ENCODE results near the gene TMEM141.
"Not testable (repeated sequence)": the region's sequence is repeated elsewhere in the genome, so short reads cannot be mapped to it uniquely, and the experiment has no call there.

TMEM141 gene

DNA sequence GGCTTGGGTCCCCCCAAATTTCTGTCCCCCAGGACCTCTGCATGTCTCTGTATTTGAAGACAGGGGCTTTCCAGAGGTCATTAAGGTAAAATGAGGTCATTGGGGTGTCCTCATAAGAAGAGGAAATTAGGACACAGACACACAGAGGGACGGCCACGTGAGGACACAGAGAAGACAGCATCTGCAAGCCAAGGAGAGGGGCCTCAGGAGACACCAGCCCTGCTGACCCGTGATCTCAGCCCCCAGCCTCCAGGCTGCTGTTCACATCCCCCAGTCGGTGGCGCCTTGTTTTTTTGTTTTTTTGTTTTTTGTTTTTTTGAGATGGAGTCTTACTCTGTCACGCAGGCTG lies 3.8 kb downstream of the TMEM141 start:
- DNase-seq (ENCODE audit: insufficient read length, low spot score) = no peak
- no peak for FAIRE-seq
- no peak for TF ChIP-seq POU2F2 (IDR thresholded peaks at IDR 0.05; ENCODE audit: low read depth, low read length)
- TF ChIP-seq POLR2AphosphoS5 (IDR thresholded peaks at IDR 0.05; ENCODE audit: low read depth, low read length) = no peak
- TF ChIP-seq PAX5 (IDR thresholded peaks at IDR 0.05; ENCODE audit: insufficient read depth, low read length, severe bottlenecking) = no peak
- TF ChIP-seq TAF1 (IDR thresholded peaks at IDR 0.05; ENCODE audit: low read depth, low read length) = no peak
- TF ChIP-seq POLR2A (IDR thresholded peaks at IDR 0.05; ENCODE audit: low read depth, low read length) = no peak
- no peak for TF ChIP-seq SPI1 (IDR thresholded peaks at IDR 0.05; ENCODE audit: low read depth, low read length)

DNA sequence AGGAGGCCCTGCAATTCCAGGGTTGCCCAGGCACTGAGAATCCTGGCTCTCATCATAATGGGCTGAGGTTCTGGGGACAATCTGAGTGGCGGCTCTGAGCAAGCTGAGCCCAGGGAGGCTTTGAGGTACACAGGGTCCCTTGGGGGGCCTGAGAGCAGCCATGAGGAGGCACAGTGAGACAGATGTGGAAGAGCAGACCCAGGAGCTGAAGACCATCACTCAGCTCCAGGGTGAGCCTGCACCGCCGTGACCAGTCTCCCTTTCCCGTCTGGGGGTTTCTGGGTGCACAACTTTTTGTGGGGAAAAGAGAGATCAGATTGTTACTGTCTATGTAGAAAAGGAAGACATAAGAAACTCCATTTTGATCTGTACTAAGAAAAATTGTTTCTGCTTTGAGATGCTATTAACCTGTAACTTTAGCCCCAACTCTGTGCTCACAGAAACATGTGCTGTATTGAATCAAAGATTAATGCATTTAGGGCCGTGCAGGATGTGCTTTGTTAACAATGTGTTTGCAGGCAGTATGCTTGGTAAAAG lies 5.2 kb downstream of the TMEM141 start, which contains the start of gene CCDC183:
Gene CCDC183 (plus strand): TSS at position 101 of the 537 bp plus-strand sequence. CDS start 60 bp downstream, at position 161.
- FAIRE-seq (no peak), DNase-seq (ENCODE audit: insufficient read length, low spot score) (no peak)
- TF ChIP-seq POU2F2 (IDR thresholded peaks at IDR 0.05; ENCODE audit: low read depth, low read length) = no peak

DNA sequence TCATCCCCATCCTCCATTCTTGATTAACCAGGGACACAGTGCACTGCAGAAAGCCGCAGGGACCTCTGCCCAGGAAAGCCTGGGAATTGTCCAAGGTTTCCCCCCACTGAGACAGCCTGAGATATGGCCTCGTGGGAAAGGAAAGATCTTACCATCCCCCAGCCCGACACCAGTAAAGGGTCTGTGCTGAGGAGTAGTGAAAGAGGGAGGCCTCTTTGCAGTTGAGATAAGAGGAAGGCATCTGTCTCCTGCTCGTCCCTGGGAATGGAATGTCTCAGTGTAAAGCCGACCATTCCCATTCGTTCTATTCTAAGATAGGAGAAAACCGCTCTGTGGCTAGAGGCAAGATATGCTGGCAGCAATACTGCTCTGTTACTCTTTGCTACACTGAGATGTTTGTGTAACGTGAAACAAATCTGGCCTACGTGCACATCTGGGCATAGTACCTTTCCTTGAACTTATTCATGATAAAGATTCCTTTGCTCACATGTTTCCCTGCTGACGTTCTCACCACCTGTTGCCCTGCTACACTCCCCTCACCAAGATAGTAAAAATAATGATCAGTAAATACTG lies 5.7 kb downstream of the TMEM141 start:
- not testable (repeated sequence) for FAIRE-seq; DNase-seq (ENCODE audit: insufficient read length, low spot score)

DNA sequence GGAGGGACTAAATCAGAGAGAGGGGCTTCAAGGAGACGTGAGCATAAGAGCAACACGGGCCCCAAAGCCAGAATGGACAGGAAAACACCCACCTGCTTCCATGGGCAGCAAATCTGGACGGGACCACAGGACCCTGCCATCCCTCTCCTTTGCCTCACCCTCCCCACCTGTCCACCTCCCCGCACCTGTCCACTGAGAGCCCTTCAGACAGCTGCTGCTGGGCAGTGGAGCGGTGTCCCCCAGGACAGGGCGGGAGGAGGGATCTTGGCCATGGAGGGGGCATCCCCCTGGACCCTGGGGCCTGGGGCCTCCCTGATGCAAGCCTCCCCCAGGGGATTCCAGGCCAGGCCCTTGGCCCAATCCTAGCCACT lies 7.5 kb downstream of the TMEM141 start:
- no peak for DNase-seq (ENCODE audit: insufficient read length, low spot score)
- no peak for FAIRE-seq
- no peak for TF ChIP-seq PAX5 (IDR thresholded peaks at IDR 0.05; ENCODE audit: insufficient read depth, low read length, severe bottlenecking)
- TF ChIP-seq POLR2A (IDR thresholded peaks at IDR 0.05; ENCODE audit: low read depth, low read length) = no peak
- no peak for TF ChIP-seq POU2F2 (IDR thresholded peaks at IDR 0.05; ENCODE audit: low read depth, low read length)
- TF ChIP-seq SPI1 (IDR thresholded peaks at IDR 0.05; ENCODE audit: low read depth, low read length) = no peak
- TF ChIP-seq POLR2AphosphoS5 (IDR thresholded peaks at IDR 0.05; ENCODE audit: low read depth, low read length) = no peak
- no peak for TF ChIP-seq TAF1 (IDR thresholded peaks at IDR 0.05; ENCODE audit: low read depth, low read length)

DNA sequence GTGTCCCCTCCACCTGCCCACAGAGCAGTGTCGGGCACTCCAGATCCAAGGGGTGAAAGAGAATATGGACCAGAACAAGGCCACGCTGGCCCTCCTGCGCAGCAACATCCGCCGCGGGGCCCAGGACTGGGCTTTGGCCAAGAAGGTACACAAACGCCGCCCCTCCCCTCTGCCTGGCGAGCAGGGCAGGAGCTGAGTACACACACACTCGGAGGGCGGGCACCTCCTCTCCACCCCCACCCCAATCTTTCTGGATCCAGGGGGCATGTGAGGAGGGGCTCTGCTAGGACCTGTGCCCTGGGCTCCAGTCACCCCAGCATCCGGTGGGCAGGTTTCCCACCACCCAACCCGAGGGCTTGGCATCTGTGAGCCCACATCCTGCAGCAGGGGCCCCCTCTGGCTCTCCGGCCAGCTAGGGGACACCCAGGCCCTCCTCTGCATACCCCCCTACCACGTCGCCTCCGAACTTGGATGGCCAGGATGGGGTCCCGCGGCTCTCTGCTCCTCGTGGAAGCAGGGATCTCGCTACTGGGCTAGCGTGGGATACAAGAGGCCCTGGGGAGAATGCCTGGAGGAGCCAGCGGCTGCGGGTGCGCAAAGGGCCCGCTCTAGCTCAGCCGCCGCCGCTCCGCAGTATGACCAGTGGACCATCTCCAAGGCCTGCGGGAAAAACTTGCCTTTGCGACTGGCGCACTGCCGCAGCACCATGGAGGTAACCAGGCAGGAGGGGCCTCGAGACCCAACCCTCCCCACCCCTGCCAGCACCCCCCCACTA lies 8.1 kb downstream of the TMEM141 start:
- no peak for TF ChIP-seq POLR2A (IDR thresholded peaks at IDR 0.05; ENCODE audit: low read depth, low read length)
- TF ChIP-seq TAF1 (IDR thresholded peaks at IDR 0.05; ENCODE audit: low read depth, low read length) = no peak
- TF ChIP-seq PAX5 (IDR thresholded peaks at IDR 0.05; ENCODE audit: insufficient read depth, low read length, severe bottlenecking) = no peak
- no peak for TF ChIP-seq POLR2AphosphoS5 (IDR thresholded peaks at IDR 0.05; ENCODE audit: low read depth, low read length)
- TF ChIP-seq SPI1 (IDR thresholded peaks at IDR 0.05; ENCODE audit: low read depth, low read length) = no peak
- TF ChIP-seq POU2F2 (IDR thresholded peaks at IDR 0.05; ENCODE audit: low read depth, low read length) = no peak
- DNase-seq (ENCODE audit: insufficient read length, low spot score) = no peak
- no peak for FAIRE-seq

DNA sequence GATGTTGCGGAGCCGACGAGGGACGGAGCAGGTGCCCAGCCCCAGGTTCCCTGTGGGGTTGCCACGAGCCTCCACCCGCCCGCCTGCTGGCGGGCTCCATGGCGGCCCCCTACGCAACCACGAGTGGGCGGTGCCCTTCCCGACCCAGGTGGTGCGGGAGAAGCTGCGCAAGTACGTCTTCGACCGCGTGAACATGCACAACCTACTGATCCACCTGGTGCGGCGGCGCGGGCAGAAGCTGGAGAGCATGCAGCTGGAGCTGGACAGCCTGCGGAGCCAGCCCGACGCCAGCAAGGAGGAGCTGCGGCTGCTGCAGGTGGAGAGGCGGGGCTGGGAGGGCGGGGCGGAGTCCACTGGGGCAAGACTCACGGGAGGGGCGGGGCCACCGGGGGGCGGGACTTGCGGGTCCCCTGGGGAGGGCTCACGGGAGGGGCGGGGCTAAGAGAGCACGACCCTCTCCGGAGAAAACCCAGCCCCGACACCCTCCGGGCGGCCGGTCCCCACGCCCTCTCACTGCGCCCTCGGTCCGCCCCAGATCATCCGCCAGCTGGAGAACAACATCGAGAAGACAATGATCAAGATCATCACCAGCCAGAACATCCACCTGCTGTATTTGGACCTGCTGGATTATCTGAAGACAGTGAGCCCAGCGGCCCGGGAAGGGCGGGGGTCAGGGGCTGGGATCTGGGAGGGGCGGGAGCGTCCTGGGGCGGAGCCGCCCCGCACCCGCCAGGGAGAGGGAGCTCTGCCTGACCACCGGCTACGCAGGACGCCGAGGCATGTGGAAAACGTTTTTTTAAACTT lies 8.9 kb downstream of the TMEM141 start:
- FAIRE-seq (peak; percentile 66), DNase-seq (ENCODE audit: insufficient read length, low spot score) (peak; percentile 92)

DNA sequence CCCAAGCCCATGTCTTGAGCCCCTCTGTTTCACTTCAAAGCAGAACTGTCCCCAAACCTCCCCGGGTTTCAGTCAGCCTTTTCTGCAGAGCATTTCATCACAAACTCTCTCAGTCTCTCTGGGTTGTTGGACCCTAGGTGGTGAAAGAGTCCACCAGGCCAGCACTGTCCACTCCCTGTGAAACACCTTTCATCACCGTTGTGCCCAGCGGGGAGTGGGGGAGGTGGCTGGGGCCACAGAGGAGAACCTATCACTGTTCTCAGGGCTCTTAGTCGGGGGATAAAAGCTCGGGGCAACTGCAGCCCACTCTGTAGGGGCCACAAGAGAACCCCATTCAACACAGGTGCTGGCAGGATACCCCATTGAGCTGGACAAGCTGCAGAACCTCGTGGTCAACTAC lies 11.2 kb downstream of the TMEM141 start:
- FAIRE-seq (no peak), DNase-seq (ENCODE audit: insufficient read length, low spot score) (no peak)
- TF ChIP-seq POU2F2 (IDR thresholded peaks at IDR 0.05; ENCODE audit: low read depth, low read length) (no peak), SPI1 (IDR thresholded peaks at IDR 0.05; ENCODE audit: low read depth, low read length) (no peak), POLR2A (IDR thresholded peaks at IDR 0.05; ENCODE audit: low read depth, low read length) (no peak), PAX5 (IDR thresholded peaks at IDR 0.05; ENCODE audit: insufficient read depth, low read length, severe bottlenecking) (no peak), POLR2AphosphoS5 (IDR thresholded peaks at IDR 0.05; ENCODE audit: low read depth, low read length) (no peak), TAF1 (IDR thresholded peaks at IDR 0.05; ENCODE audit: low read depth, low read length) (no peak)

More for the DNA sequence above, 8.9 kb downstream of the TMEM141 start:
- TF ChIP-seq TAF1 (IDR thresholded peaks at IDR 0.05; ENCODE audit: low read depth, low read length) (no peak), SPI1 (IDR thresholded peaks at IDR 0.05; ENCODE audit: low read depth, low read length) (no peak), PAX5 (IDR thresholded peaks at IDR 0.05; ENCODE audit: insufficient read depth, low read length, severe bottlenecking) (no peak), POLR2AphosphoS5 (IDR thresholded peaks at IDR 0.05; ENCODE audit: low read depth, low read length) (no peak), POLR2A (IDR thresholded peaks at IDR 0.05; ENCODE audit: low read depth, low read length) (no peak), POU2F2 (IDR thresholded peaks at IDR 0.05; ENCODE audit: low read depth, low read length) (no peak)

DNA sequence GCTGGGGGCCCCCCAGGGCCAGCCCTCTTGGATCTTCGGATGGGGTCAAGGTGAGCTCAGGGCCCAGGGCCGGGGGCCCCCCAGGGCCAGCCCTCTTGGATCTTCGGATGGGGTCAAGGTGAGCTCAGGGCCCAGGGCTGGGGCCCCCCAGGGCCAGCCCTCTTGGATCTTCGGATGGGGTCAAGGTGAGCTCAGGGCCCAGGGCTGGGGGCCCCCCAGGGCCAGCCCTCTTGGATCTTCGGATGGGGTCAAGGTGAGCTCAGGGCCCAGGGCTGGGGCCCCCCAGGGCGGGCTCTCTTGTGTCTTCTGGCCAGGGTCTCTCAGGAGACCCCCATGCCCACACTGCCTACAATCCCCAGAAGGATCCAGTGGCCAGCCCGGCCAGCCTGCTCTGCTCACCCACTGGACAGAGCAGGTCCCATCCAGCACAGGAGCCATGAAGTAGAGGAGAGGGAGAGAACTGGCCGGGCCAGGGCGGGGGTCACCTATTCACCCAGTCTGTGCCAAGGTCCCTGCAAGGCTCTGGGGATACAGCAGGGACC lies 11.9 kb downstream of the TMEM141 start:
- DNase-seq (ENCODE audit: insufficient read length, low spot score); FAIRE-seq: not testable (repeated sequence)

DNA sequence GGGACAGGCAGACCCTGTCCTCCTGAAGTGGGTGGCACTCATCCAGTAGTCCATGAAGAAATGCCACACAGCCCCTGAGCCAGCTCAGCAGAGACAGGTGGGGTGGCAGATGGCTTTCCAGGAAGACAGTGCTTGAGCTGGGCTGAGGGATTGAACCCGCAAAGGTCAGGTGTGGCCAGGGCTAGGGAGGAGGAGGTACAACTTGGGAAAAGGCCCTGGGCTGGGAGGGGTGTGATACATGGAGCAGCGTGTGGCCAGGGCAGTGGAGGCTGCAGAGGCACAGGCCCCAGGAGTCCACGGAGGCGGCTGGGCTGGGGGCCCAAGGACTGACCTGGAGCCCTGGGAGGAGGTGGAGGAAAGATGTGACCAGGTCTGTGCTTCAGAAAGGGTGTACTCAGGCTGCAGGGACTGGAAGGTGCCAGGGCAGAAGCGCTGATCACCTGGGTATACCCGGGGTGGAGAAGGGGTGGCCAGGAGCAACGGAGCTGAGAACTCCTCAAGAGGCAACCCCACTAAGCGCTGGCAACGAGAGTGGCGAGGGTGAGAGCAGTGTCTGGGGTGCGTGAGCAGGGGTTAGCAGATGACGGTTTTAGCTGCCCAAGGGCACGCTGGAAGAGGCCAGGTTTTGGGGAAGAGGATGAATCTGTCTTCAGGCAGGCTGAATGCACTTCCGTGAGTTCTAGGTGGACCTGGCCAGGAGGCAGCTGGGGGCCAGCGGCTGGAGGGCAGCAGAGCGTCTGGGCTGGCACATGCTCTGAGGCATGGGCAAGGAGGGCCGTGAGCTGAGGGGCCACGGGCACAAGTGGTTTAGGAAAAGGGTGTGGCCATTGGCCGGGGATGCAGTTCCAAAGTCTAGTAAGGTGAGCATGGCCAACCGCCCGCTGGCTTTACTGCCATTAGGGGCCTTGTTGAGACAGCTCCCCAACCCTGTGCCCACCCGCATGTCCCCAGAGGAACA lies 12.7 kb downstream of the TMEM141 start:
- no peak for TF ChIP-seq SPI1 (IDR thresholded peaks at IDR 0.05; ENCODE audit: low read depth, low read length)
- no peak for FAIRE-seq
- DNase-seq (ENCODE audit: insufficient read length, low spot score) = no peak
